Measurements from ENCODE around the gene SGCA. TPM values are rescaled to one million over a fixed set of nuclear protein-coding genes. Genes with fewer than 3 reads are reported as not detected.

SGCA gene
- total and polyA plus RNA-seq, 9 of the 15 experiments (the other 6 are each of a cell fraction or from before 2014, with no cell fraction given), result not detected

- TF ChIP-seq, protein P1, sequence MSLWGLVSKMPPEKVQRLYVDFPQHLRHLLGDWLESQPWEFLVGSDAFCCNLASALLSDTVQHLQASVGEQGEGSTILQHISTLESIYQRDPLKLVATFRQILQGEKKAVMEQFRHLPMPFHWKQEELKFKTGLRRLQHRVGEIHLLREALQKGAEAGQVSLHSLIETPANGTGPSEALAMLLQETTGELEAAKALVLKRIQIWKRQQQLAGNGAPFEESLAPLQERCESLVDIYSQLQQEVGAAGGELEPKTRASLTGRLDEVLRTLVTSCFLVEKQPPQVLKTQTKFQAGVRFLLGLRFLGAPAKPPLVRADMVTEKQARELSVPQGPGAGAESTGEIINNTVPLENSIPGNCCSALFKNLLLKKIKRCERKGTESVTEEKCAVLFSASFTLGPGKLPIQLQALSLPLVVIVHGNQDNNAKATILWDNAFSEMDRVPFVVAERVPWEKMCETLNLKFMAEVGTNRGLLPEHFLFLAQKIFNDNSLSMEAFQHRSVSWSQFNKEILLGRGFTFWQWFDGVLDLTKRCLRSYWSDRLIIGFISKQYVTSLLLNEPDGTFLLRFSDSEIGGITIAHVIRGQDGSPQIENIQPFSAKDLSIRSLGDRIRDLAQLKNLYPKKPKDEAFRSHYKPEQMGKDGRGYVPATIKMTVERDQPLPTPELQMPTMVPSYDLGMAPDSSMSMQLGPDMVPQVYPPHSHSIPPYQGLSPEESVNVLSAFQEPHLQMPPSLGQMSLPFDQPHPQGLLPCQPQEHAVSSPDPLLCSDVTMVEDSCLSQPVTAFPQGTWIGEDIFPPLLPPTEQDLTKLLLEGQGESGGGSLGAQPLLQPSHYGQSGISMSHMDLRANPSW (CRISPR knock-in tag; IDR thresholded peaks at IDR 0.05), result no peak
Observed at GRCh38 chr17:50203086-50203485, 37.3 kb downstream of the SGCA start (continued).

DNA sequence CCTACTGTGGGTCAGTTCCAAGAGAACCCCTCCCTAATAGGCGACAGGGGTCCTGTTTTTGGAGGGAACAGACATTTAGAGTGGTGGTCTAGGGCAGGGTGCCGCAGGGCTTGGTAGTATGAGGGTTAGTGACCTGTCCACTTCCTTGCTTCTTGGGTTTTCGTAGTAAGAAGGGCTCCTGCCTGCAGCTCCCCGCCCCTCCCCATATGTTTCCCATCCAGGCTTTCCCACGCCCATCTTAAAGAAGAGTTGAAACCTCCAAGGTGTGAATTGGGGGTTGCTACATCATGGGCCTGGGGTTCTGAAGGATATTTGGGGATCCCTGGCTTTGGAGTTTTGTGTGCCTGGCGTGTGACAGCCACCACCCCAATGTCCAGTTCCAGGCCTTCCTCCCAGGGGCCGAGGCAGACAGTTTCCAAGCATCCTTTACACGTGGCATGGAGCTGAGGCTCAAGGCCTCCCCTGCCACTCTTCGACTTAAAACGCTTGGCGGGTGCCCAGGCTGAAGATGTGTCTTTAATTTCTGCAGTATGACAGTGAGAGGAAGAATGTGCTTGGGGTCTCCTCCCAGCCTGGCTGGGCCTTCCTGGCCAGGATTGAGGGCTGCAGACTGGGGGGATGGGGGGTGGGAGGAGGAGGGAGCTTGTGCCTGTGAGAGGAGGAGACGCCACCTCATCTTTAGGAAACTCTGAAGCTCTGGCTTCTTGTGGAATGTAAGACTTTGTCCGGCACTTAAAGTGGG is 38.0 kb downstream of the SGCA start:
- H3K79me2 ChIP-seq (ENCODE audit: control insufficient read depth, insufficient read depth, low read length), result no peaks in the 10 kb centered on the region
- no peak for DNase-seq (ENCODE audit: extremely low read depth in 1 of 4, low spot score in 3 of 4)
- no peak for TF ChIP-seq TCF7L2 (IDR thresholded peaks at IDR 0.05; ENCODE audit: low read depth, low read length)
- TF ChIP-seq UBTF (IDR thresholded peaks at IDR 0.05; ENCODE audit: borderline replicate concordance in 1 of 2, low read depth in 2 of 2, low read length in 2 of 2), result no peak
- no peak for TF ChIP-seq NFIC (IDR thresholded peaks at IDR 0.05)
- no peak overlapping the region for H3K4me3 ChIP-seq
- CTCF ChIA-PET (ENCODE audit: low intra/inter-chr PET ratio), result interaction anchor here (1.7 kb wide), 1 partner anchor 94 kb away, joined by 11 read pairs; no protein-coding TSS in a partner anchor
- no peak for FAIRE-seq
- ATAC-seq, result no peak
- no peaks in the 10 kb centered on the region for H3K9me1 ChIP-seq (ENCODE audit: control insufficient read depth, insufficient read depth, low read length)
- no peaks in the 10 kb centered on the region for H3K9me3 ChIP-seq (replicated peaks; ENCODE audit: control insufficient read depth, insufficient read depth, low read depth, low read length)
- H2AFZ ChIP-seq (ENCODE audit: low read depth, low read length), result no peak overlapping the region
- intact Hi-C loops (cut with micrococcal nuclease), result loop anchor here (1.0 kb wide), 1 partner anchor 94 kb away; no protein-coding TSS in a partner anchor
- H3K27me3 ChIP-seq (ENCODE audit: control insufficient read depth in 2 of 2, insufficient read depth in 2 of 2, low read length in 2 of 2), result peaks cover 5 to 24% of the 10 kb centered on the region in 2 experiments; a peak in 4 of 5 replicates
- no peaks in the 10 kb centered on the region for H4K20me1 ChIP-seq (replicated peaks; ENCODE audit: control insufficient read depth, insufficient read depth, low read length)
- 23% methylated on average over 11 of the region's 13 CpGs for WGBS (ENCODE audit: insufficient coverage, low coverage, missing lambda C conversion rate)
- H3K4me2 ChIP-seq (ENCODE audit: insufficient read depth, low read length), result no peak overlapping the region
- H3K4me1 ChIP-seq (replicated peaks in 1 of 2; ENCODE audit: control insufficient read depth in 2 of 2, insufficient read depth in 2 of 2, low read length in 2 of 2), result peaks cover 28 to 49% of the 10 kb centered on the region in 2 experiments
- BruUV-seq (replicated peaks), result no TSS peak
- H3K36me3 ChIP-seq (ENCODE audit: control insufficient read depth, insufficient read depth, low read length), result no peaks in the 10 kb centered on the region
- H3K27ac ChIP-seq (ENCODE audit: extremely low read depth, low read depth, low read length), result no peak overlapping the region
- POLR2A ChIA-PET, result interaction anchor here (1.0 kb wide), 1 partner anchor 9 kb away, joined by 7 read pairs; no protein-coding TSS in a partner anchor
- in situ Hi-C loops (cut with MboI), result no loop called here
- H3K9ac ChIP-seq (ENCODE audit: insufficient read depth in 1 of 2, low read depth in 2 of 2, low read length in 2 of 2), result 0 out of 4 replicates have a peak overlapping the region, but pooled peaks of 1 of the 2 experiments have one; percentile 8
